ENCODE data around the gene PRIMA1.

DNA sequence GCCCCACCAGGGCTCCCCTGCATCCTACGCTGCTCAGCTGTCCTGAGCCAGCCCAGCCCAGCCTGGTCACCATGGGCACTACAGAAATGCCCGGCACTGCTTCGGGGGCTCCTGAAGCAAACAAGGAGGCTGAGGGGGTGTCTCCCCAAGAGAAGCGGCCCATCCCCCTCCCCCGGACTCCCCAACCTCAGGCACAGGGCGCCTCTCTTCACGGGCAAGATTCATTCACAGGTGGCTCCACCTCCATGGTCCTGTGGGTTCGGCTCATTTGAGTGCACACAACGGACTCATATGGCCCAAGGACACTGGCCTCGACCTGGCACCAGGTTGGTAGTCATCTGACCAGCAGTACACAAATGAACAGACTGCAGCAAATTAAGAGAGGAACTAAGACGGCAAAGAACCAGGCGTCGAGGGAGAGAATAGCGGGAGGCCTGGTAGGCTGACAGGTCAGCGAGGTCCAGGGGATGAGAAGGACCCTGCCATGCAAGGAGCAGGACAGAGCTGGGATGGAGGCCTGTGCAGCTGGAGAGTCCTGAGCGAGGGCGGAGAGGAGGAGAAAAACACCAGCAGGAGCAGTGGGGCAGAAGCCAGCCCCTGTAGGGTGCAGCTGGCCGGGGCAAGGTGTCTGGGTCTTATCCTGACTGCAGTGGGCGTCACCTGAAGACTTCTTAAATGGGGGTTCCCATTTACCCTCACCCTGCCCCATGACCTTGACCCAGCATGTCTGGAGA is 60.2 kb downstream of the PRIMA1 start:
- TF ChIP-seq, protein P1, sequence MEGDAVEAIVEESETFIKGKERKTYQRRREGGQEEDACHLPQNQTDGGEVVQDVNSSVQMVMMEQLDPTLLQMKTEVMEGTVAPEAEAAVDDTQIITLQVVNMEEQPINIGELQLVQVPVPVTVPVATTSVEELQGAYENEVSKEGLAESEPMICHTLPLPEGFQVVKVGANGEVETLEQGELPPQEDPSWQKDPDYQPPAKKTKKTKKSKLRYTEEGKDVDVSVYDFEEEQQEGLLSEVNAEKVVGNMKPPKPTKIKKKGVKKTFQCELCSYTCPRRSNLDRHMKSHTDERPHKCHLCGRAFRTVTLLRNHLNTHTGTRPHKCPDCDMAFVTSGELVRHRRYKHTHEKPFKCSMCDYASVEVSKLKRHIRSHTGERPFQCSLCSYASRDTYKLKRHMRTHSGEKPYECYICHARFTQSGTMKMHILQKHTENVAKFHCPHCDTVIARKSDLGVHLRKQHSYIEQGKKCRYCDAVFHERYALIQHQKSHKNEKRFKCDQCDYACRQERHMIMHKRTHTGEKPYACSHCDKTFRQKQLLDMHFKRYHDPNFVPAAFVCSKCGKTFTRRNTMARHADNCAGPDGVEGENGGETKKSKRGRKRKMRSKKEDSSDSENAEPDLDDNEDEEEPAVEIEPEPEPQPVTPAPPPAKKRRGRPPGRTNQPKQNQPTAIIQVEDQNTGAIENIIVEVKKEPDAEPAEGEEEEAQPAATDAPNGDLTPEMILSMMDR (IDR thresholded peaks at IDR 0.05), result no peak
- TF ChIP-seq POLR2A (IDR thresholded peaks at IDR 0.05), result no peak

Measured in testis (tissue), 2 donors.